HUES48 (cell line): ENCODE data around the gene UPK3B.
"Not testable (repeated sequence)": the region's sequence is repeated elsewhere in the genome, so short reads cannot be mapped to it uniquely, and the experiment has no call there.

Experiments
- H3K27ac ChIP-seq: one replicate; pipeline ENCODE4 v1.7.0; 2013; ENCODE audit warnings: low read depth, low read length, inconsistent platforms
- H3K27me3 ChIP-seq: 2 replicates; pipeline ENCODE4 v1.6.1; 2013; ENCODE audit warnings: mild to moderate bottlenecking, low read length; ENCODE audit not compliant: control insufficient read depth, insufficient read depth
- H3K36me3 ChIP-seq: 2 replicates; pipeline ENCODE4 v1.6.1; 2013; ENCODE audit warnings: low read length; ENCODE audit not compliant: control insufficient read depth, insufficient read depth
- H3K4me1 ChIP-seq: 2 replicates; pipeline ENCODE4 v1.6.1; 2013; ENCODE audit warnings: mild to moderate bottlenecking, low read length; ENCODE audit not compliant: control insufficient read depth, insufficient read depth
- H3K4me3 ChIP-seq: 2 replicates; pipeline ENCODE4 v1.5.1; 2013; ENCODE audit warnings: mild to moderate bottlenecking, low read depth, low read length
- H3K9ac ChIP-seq: 2 replicates; pipeline ENCODE4 v1.6.1; 2013; ENCODE audit warnings: mild to moderate bottlenecking, low read depth, low read length, moderate library complexity
- H3K9me3 ChIP-seq: 2 replicates; pipeline ENCODE4 v1.6.1; 2013; ENCODE audit warnings: low read length; ENCODE audit not compliant: control insufficient read depth, insufficient read depth

The UPK3B gene

GRCh38 chr7:76476742-76477474 lies 33.4 kb upstream of the UPK3B start:
- H3K36me3 ChIP-seq, H3K9me3 ChIP-seq, H3K27me3 ChIP-seq, H3K9ac ChIP-seq, H3K27ac ChIP-seq, H3K4me3 ChIP-seq, H3K4me1 ChIP-seq: not testable (repeated sequence)

- not testable (repeated sequence) for H3K27ac ChIP-seq
Measured at GRCh38 chr7:76479628-76480027, 30.7 kb upstream of the UPK3B start.

DNA sequence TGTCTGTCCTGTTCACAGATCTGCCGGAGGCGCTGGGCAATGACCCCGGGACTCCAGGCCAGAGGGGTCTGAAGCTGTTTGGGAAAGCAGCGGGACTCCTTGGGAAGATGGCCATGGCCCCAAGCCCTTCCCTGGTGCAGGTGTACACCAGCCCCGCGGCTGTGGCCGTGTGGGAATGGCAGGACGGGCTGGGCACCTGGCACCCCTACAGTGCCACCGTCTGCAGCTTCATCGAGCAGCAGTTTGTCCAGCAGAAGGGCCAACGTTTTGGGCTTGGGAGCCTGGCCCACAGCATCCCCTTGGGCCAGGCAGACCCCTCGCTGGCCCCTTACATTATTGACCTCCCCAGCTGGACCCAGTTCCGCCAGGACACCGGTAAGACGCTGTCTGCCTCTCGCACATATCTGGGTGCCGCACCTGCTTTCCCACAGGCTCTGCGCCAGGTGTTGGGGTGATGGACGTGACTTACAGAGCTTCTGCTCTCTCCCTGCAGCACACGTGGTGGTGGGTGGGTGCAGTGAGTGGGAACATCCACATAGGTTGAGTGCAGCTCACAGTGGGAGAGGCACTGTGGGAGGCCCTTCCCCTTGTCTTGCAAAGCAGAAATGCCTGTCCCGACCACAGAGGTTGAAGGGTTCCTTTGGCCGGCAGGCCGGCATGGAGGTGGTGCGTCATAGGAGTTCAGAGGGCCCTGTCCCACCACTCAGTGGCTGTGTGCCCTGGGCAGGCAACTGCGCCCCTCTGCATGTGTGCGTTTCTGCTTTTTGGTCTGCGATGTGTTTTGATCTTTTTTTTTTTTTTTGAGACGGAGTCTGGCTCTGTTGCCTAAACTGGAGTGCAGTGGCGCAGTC lies 29.7 kb upstream of the UPK3B start:
- peaks cover 11% of the 10 kb centered on the region for H3K36me3 ChIP-seq
- H3K9me3 ChIP-seq, H3K27ac ChIP-seq: not testable (repeated sequence)

More at GRCh38 chr7:76479628-76480027, 30.7 kb upstream of the UPK3B start:
- not testable (repeated sequence) for H3K4me1 ChIP-seq, H3K9me3 ChIP-seq, H3K9ac ChIP-seq, H3K27me3 ChIP-seq, H3K4me3 ChIP-seq
- peaks cover 11% of the 10 kb centered on the region for H3K36me3 ChIP-seq

GRCh38 chr7:76482660-76483059 lies 27.7 kb upstream of the UPK3B start:
- not testable (repeated sequence) for H3K4me1 ChIP-seq, H3K9ac ChIP-seq, H3K4me3 ChIP-seq, H3K27me3 ChIP-seq, H3K9me3 ChIP-seq, H3K27ac ChIP-seq
- peaks cover 11% of the 10 kb centered on the region for H3K36me3 ChIP-seq

More for the DNA sequence above, 29.7 kb upstream of the UPK3B start:
- H3K9ac ChIP-seq, H3K4me3 ChIP-seq, H3K27me3 ChIP-seq, H3K4me1 ChIP-seq: not testable (repeated sequence)

GRCh38 chr7:76483081-76483480 lies 27.3 kb upstream of the UPK3B start:
- not testable (repeated sequence) for H3K27ac ChIP-seq, H3K9ac ChIP-seq, H3K4me1 ChIP-seq, H3K4me3 ChIP-seq, H3K27me3 ChIP-seq, H3K9me3 ChIP-seq
- H3K36me3 ChIP-seq, result peaks cover 11% of the 10 kb centered on the region

GRCh38 chr7:76484456-76484855 lies 25.9 kb upstream of the UPK3B start:
- H3K9ac ChIP-seq, H3K4me3 ChIP-seq, H3K27me3 ChIP-seq, H3K9me3 ChIP-seq, H3K27ac ChIP-seq, H3K4me1 ChIP-seq: not testable (repeated sequence)
- H3K36me3 ChIP-seq, result peaks cover 11% of the 10 kb centered on the region

- not testable (repeated sequence) for H3K27me3 ChIP-seq, H3K9ac ChIP-seq, H3K9me3 ChIP-seq, H3K27ac ChIP-seq, H3K4me3 ChIP-seq, H3K4me1 ChIP-seq
- H3K36me3 ChIP-seq, result peaks cover 11% of the 10 kb centered on the region
Measured at GRCh38 chr7:76485822-76486610, 24.3 kb upstream of the UPK3B start.

GRCh38 chr7:76486618-76487017 lies 23.7 kb upstream of the UPK3B start:
- not testable (repeated sequence) for H3K27me3 ChIP-seq, H3K9me3 ChIP-seq, H3K4me3 ChIP-seq, H3K4me1 ChIP-seq, H3K27ac ChIP-seq, H3K9ac ChIP-seq
- peaks cover 11% of the 10 kb centered on the region for H3K36me3 ChIP-seq

GRCh38 chr7:76487969-76488368 lies 22.4 kb upstream of the UPK3B start:
- not testable (repeated sequence) for H3K36me3 ChIP-seq

GRCh38 chr7:76492139-76492538 lies 18.2 kb upstream of the UPK3B start:
- not testable (repeated sequence) for H3K4me3 ChIP-seq, H3K4me1 ChIP-seq, H3K9ac ChIP-seq, H3K36me3 ChIP-seq, H3K9me3 ChIP-seq, H3K27me3 ChIP-seq, H3K27ac ChIP-seq

More at GRCh38 chr7:76487969-76488368, 22.4 kb upstream of the UPK3B start:
- H3K27ac ChIP-seq, H3K9ac ChIP-seq, H3K27me3 ChIP-seq, H3K9me3 ChIP-seq, H3K4me1 ChIP-seq, H3K4me3 ChIP-seq: not testable (repeated sequence)

- not testable (repeated sequence) for H3K36me3 ChIP-seq, H3K9me3 ChIP-seq, H3K27me3 ChIP-seq, H3K4me1 ChIP-seq, H3K9ac ChIP-seq, H3K4me3 ChIP-seq, H3K27ac ChIP-seq
Measured at GRCh38 chr7:76495717-76496116, 14.6 kb upstream of the UPK3B start.
